H9 (cell line): ENCODE data around the gene MGMT. TPM values are rescaled to one million over a fixed set of nuclear protein-coding genes. Genes with fewer than 3 reads are reported as not detected.

Experiments
- DNase-seq: peaks from one replicate; pipeline ENCODE4 v3.0.0-alpha.2; 2017
- H2AFZ ChIP-seq: one replicate; pipeline ENCODE4 v1.6.1; 2013; ENCODE audit warnings: mild to moderate bottlenecking, low read length, control low read depth, moderate library complexity
- H2AK5ac ChIP-seq: 2 replicates; pipeline ENCODE4 v1.6.1; 2013; ENCODE audit warnings: low read length, control low read depth, mixed read lengths; ENCODE audit not compliant: insufficient read length
- H2BK120ac ChIP-seq: one replicate; pipeline ENCODE4 v1.6.1; 2013; ENCODE audit warnings: low read depth, mild to moderate bottlenecking, low read length, control low read depth, inconsistent platforms; ENCODE audit not compliant: poor library complexity, severe bottlenecking
- H2BK12ac ChIP-seq: 2 replicates; pipeline ENCODE4 v1.6.1; 2013; ENCODE audit warnings: low read length, control low read depth, mixed read lengths, low read depth; ENCODE audit not compliant: insufficient read length
- H2BK15ac ChIP-seq: 2 replicates; pipeline ENCODE4 v1.6.1; 2013; ENCODE audit warnings: low read depth, low read length, control low read depth
- H2BK20ac ChIP-seq: one replicate; pipeline ENCODE4 v1.6.1; 2013; ENCODE audit warnings: low read depth, mild to moderate bottlenecking, low read length, control low read depth, inconsistent platforms; ENCODE audit not compliant: poor library complexity, severe bottlenecking
- H2BK5ac ChIP-seq: 2 replicates; pipeline ENCODE4 v1.6.1; 2013; ENCODE audit warnings: low read length, control low read depth, mixed read lengths; ENCODE audit not compliant: insufficient read length
- H3K14ac ChIP-seq: 2 replicates; pipeline ENCODE4 v1.6.1; 2013; ENCODE audit warnings: low read length, control low read depth; ENCODE audit not compliant: insufficient read depth
- H3K18ac ChIP-seq: 2 replicates; pipeline ENCODE4 v1.6.1; 2013; ENCODE audit warnings: low read depth, mild to moderate bottlenecking, mixed read lengths, low read length, control low read depth; ENCODE audit not compliant: insufficient read length
- H3K23ac ChIP-seq: 2 replicates; pipeline ENCODE4 v1.6.1; 2013; ENCODE audit warnings: low read length, control low read depth, mixed read lengths, low read depth; ENCODE audit not compliant: insufficient read length
- H3K23me2 ChIP-seq: 2 replicates; pipeline ENCODE4 v1.6.1; 2013; ENCODE audit warnings: low read depth, mild to moderate bottlenecking, mixed read lengths, low read length, control low read depth; ENCODE audit not compliant: insufficient read length, poor library complexity, severe bottlenecking
- H3K27ac ChIP-seq: 2 replicates; pipeline ENCODE4 v1.5.1; 2013; ENCODE audit warnings: low read length, control low read depth, mixed read lengths, low read depth; ENCODE audit not compliant: insufficient read length
- H3K27me3 ChIP-seq: 2 replicates; pipeline ENCODE4 v1.6.1; 2013; ENCODE audit warnings: low read length, control low read depth, inconsistent platforms; ENCODE audit not compliant: insufficient read depth
- H3K4ac ChIP-seq: 2 replicates; pipeline ENCODE4 v1.6.1; 2013; ENCODE audit warnings: low read depth, mild to moderate bottlenecking, control low read depth, inconsistent platforms, low read length, moderate library complexity
- H3K4me1 ChIP-seq: 2 replicates; pipeline ENCODE4 v1.6.1; 2013; ENCODE audit warnings: low read length, control low read depth, inconsistent platforms; ENCODE audit not compliant: insufficient read depth
- H3K4me2 ChIP-seq: 2 replicates; pipeline ENCODE4 v1.6.1; 2013; ENCODE audit warnings: low read length, control low read depth, mixed read lengths; ENCODE audit not compliant: insufficient read length, insufficient read depth
- H3K56ac ChIP-seq: 2 replicates; pipeline ENCODE4 v1.6.1; 2013; ENCODE audit warnings: low read depth, mild to moderate bottlenecking, mixed read lengths, low read length, control low read depth; ENCODE audit not compliant: insufficient read length
- H3K79me1 ChIP-seq: 2 replicates; pipeline ENCODE4 v1.6.1; 2013; ENCODE audit warnings: low read depth, mild to moderate bottlenecking, moderate library complexity, low read length, control low read depth, inconsistent platforms; ENCODE audit not compliant: insufficient read depth, poor library complexity, severe bottlenecking
- H3K79me2 ChIP-seq: 2 replicates; pipeline ENCODE4 v1.6.1; 2013; ENCODE audit warnings: low read length, control low read depth, inconsistent platforms; ENCODE audit not compliant: insufficient read depth
- H3K9ac ChIP-seq: 2 replicates; pipeline ENCODE4 v1.6.1; 2013; ENCODE audit warnings: low read length, control low read depth, mixed read lengths; ENCODE audit not compliant: insufficient read length; ENCODE audit errors: extremely low read depth
- H3K9me3 ChIP-seq: one replicate; pipeline ENCODE4 v1.6.1; 2013; ENCODE audit warnings: low read depth, low read length, inconsistent platforms; ENCODE audit not compliant: control insufficient read depth
- H3T11ph ChIP-seq: one replicate; pipeline ENCODE4 v1.6.1; 2013; ENCODE audit warnings: mild to moderate bottlenecking, low read length, control low read depth, inconsistent platforms
- H4K20me1 ChIP-seq: one replicate; pipeline ENCODE4 v1.6.1; 2013; ENCODE audit not compliant: control insufficient read depth, insufficient read length, insufficient read depth
- H4K5ac ChIP-seq: 2 replicates; pipeline ENCODE4 v1.6.1; 2013; ENCODE audit warnings: low read depth, mild to moderate bottlenecking, mixed read lengths, low read length, control low read depth; ENCODE audit not compliant: insufficient read length
- H4K8ac ChIP-seq: replicated peaks from 2 replicates; pipeline ENCODE4 v1.6.1; 2013; ENCODE audit warnings: low read length, control low read depth, mixed read lengths, low read depth; ENCODE audit not compliant: insufficient read length
- H4K91ac ChIP-seq: 2 replicates; pipeline ENCODE4 v1.6.1; 2013; ENCODE audit warnings: low read depth, mild to moderate bottlenecking, moderate library complexity, mixed read lengths, low read length, control low read depth; ENCODE audit not compliant: insufficient read length
- H3K27ac Mint-ChIP-seq, 3 experiments: 2 replicates in 2 of 3; 3 replicates in 1 of 3; pipeline ENCODE4 v1.8.0; 2020 to 2021; ENCODE audit warnings: mixed read lengths in 3 of 3, mild to moderate bottlenecking in 1 of 3, moderate library complexity in 1 of 3
- H3K27me3 Mint-ChIP-seq: 2 replicates; pipeline ENCODE4 v1.8.0; 2021; ENCODE audit warnings: low read depth, mild to moderate bottlenecking, moderate library complexity, mixed read lengths
- H3K36me3 Mint-ChIP-seq, 3 experiments: 2 replicates in 2 of 3; 3 replicates in 1 of 3; pipeline ENCODE4 v1.8.0; 2020 to 2021; ENCODE audit warnings: low read depth in 3 of 3, mixed read lengths in 3 of 3; ENCODE audit not compliant: insufficient read depth in 1 of 3
- H3K4me1 Mint-ChIP-seq, 2 experiments: 2 replicates each; pipeline ENCODE4 v1.8.0; 2020; ENCODE audit warnings: mixed read lengths in 2 of 2
- H3K4me3 Mint-ChIP-seq, 2 experiments: 2 replicates in 1 of 2; 3 replicates in 1 of 2; pipeline ENCODE4 v1.8.0; 2020 to 2021; ENCODE audit warnings: mild to moderate bottlenecking in 2 of 2, mixed read lengths in 2 of 2, moderate library complexity in 1 of 2
- H3K9me3 Mint-ChIP-seq, 2 experiments: 2 replicates in 1 of 2; 3 replicates in 1 of 2; pipeline ENCODE4 v1.8.0; 2020; ENCODE audit warnings: mild to moderate bottlenecking in 2 of 2, mixed read lengths in 2 of 2, moderate library complexity in 1 of 2
- WGBS: extraction: QIAGEN DNeasy Blood & Tissue Kit; methylation state at CpG from one replicate; pipeline ENCODE4 v1.1.7; 2013; ENCODE audit warnings: missing lambda C conversion rate, low lambda C conversion rate, mixed read lengths; ENCODE audit not compliant: insufficient read length; ENCODE audit errors: extremely low coverage; 5-methylcytosine and 5-hydroxymethylcytosine counted together
- total RNA-seq: library from RNA; stranded (reverse); gene quantifications from 2 replicates; pipeline ENCODE4 v1.2.1, GENCODE V29; 2021
- TF ChIP-seq, protein P1 (sequence below): fragments of 200-600 bp; sonication (generic); conservative IDR thresholded peaks from 3 replicates; pipeline ENCODE4 v1.8.0; 2021; ENCODE audit warnings: antibody characterized with exemption, mild to moderate bottlenecking

Gene MGMT
- total RNA-seq, 1 experiment from 2014 or later = 18.4 TPM

DNA sequence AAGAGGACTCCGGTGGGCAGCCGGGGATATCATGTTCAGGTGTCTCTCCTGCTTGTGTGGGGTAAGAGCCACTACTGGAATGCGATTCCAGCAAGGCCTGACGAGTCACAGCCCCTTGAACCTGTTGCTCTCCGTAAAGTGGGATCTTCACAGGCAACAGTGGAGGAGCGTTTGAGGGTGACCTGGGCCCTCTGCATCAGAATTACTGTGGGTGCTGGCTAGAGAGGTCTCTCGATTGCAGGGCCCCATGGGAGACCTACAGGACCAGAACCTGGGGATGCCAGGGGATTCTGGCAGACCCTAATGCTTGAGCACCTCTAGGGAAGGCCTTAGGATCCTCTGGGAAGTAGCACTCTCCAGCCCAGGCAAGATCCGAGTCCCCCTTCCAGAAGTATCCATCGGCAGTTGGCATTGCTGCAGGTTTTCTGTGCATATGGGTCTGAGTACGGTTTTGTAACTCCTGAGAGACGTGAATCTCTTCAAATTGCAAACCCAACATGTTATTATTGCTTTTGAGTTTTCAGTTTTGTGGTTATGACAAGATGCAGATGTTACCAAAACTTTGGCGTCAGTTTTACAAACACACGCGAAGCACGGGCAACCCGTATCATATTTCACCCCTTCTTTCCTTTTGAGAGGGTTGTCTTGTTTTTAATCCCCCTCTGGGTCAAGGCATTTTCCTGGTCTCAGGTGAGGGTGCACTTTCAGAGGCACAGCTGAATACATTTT is 4.6 kb downstream of the MGMT start:
- H3K4me3 Mint-ChIP-seq = no peak overlapping the region; a peak in 1 of 5 replicates
- no peaks in the 10 kb centered on the region for H3K27me3 Mint-ChIP-seq
- H3K4ac ChIP-seq = no peak overlapping the region

More for the DNA sequence above, 4.6 kb downstream of the MGMT start:
- TF ChIP-seq, protein P1, sequence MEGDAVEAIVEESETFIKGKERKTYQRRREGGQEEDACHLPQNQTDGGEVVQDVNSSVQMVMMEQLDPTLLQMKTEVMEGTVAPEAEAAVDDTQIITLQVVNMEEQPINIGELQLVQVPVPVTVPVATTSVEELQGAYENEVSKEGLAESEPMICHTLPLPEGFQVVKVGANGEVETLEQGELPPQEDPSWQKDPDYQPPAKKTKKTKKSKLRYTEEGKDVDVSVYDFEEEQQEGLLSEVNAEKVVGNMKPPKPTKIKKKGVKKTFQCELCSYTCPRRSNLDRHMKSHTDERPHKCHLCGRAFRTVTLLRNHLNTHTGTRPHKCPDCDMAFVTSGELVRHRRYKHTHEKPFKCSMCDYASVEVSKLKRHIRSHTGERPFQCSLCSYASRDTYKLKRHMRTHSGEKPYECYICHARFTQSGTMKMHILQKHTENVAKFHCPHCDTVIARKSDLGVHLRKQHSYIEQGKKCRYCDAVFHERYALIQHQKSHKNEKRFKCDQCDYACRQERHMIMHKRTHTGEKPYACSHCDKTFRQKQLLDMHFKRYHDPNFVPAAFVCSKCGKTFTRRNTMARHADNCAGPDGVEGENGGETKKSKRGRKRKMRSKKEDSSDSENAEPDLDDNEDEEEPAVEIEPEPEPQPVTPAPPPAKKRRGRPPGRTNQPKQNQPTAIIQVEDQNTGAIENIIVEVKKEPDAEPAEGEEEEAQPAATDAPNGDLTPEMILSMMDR = no peak
- no peak overlapping the region for H4K8ac ChIP-seq
- no peak overlapping the region for H2BK120ac ChIP-seq
- H2BK5ac ChIP-seq = no peak overlapping the region
- no peaks in the 10 kb centered on the region; a peak in 1 of 5 replicates for H3K9me3 Mint-ChIP-seq
- no peaks in the 10 kb centered on the region for H4K20me1 ChIP-seq
- no peaks in the 10 kb centered on the region for H3K79me1 ChIP-seq
- no peaks in the 10 kb centered on the region for H3K9me3 ChIP-seq
- H3K14ac ChIP-seq = no peak overlapping the region
- H3K4me1 ChIP-seq = no peaks in the 10 kb centered on the region; the same call in 1 of the 2 replicates
- no peak overlapping the region for H2AFZ ChIP-seq
- H2AK5ac ChIP-seq = no peak overlapping the region
- H2BK20ac ChIP-seq = no peak overlapping the region
- H3K18ac ChIP-seq = no peak overlapping the region
- no peaks in the 10 kb centered on the region for H3K79me2 ChIP-seq
- no peaks in the 10 kb centered on the region for H3K27me3 ChIP-seq
- H3K4me2 ChIP-seq = no peak overlapping the region
- peaks cover 6 to 9% (median 8%) of the 10 kb centered on the region in 3 experiments; a peak in 6 of 7 replicates for H3K36me3 Mint-ChIP-seq
- peaks cover 5 to 16% of the 10 kb centered on the region in 2 experiments; a peak in 2 of 4 replicates for H3K4me1 Mint-ChIP-seq
- no peak overlapping the region for H3K56ac ChIP-seq
- no peaks in the 10 kb centered on the region for H3K23me2 ChIP-seq
- no peak overlapping the region for H2BK15ac ChIP-seq
- H3T11ph ChIP-seq = no peak overlapping the region
- H4K5ac ChIP-seq = no peak overlapping the region
- no peak overlapping the region for H3K23ac ChIP-seq
- no peak overlapping the region for H2BK12ac ChIP-seq
- no peak overlapping the region for H3K27ac Mint-ChIP-seq
- H4K91ac ChIP-seq = no peak overlapping the region
- DNase-seq = no peak
- WGBS = no CpG with 5 or more reads among the region's 16 CpGs
- H3K9ac ChIP-seq = no peak overlapping the region
- no peak overlapping the region for H3K27ac ChIP-seq
